OCI-LY1 (cell line): Measurements from ENCODE around the gene STAM.

Experiments used
- H2AFZ ChIP-seq: fragments of 200-600 bp; sonication (generic), shearing (Covaris generic); 2 replicates; pipeline ENCODE4 v1.6.0; 2014; ENCODE audit warnings: antibody characterized with exemption, mild to moderate bottlenecking, low read length
- H3F3A ChIP-seq: fragments of 200-600 bp; sonication (generic), shearing (Covaris generic); 2 replicates; pipeline ENCODE4 v1.6.0; 2014; ENCODE audit warnings: mild to moderate bottlenecking, antibody characterized with exemption, low read length, moderate library complexity; ENCODE audit not compliant: insufficient read depth
- H3K27ac ChIP-seq: fragments of 200-600 bp; sonication (generic); 2 replicates; pipeline ENCODE4 v1.5.1; 2014; ENCODE audit warnings: low read length, mixed run types, mild to moderate bottlenecking, low read depth; ENCODE audit not compliant: poor library complexity, severe bottlenecking
- H3K27me3 ChIP-seq: fragments of 200-600 bp; sonication (generic); 2 replicates; pipeline ENCODE4 v1.6.0; 2014; ENCODE audit warnings: antibody characterized with exemption, mild to moderate bottlenecking, low read length, moderate library complexity; ENCODE audit not compliant: insufficient read depth
- H3K36me3 ChIP-seq: fragments of 200-600 bp; sonication (generic); 2 replicates; pipeline ENCODE4 v1.6.1; 2014; ENCODE audit warnings: mild to moderate bottlenecking, antibody characterized with exemption, low read length, moderate library complexity, mixed read lengths; ENCODE audit not compliant: insufficient read depth
- H3K4me1 ChIP-seq: fragments of 200-600 bp; sonication (generic); 2 replicates; pipeline ENCODE4 v1.5.1; 2014; ENCODE audit warnings: mild to moderate bottlenecking, low read length, moderate library complexity; ENCODE audit not compliant: insufficient read depth, severe bottlenecking
- H3K4me2 ChIP-seq: fragments of 200-600 bp; sonication (generic), shearing (Covaris generic); 2 replicates; pipeline ENCODE4 v1.6.1; 2014; ENCODE audit warnings: low read length
- H3K4me3 ChIP-seq: fragments of 200-600 bp; sonication (generic); 2 replicates; pipeline ENCODE4 v1.5.1; 2014; ENCODE audit warnings: low read length, low read depth, mild to moderate bottlenecking, mixed read lengths; ENCODE audit not compliant: poor library complexity, severe bottlenecking
- H3K79me2 ChIP-seq: fragments of 200-600 bp; shearing (Covaris generic); 2 replicates; pipeline ENCODE4 v1.6.1; 2016; ENCODE audit warnings: mixed run types, low read length, mixed read lengths; ENCODE audit not compliant: insufficient read depth
- H3K9ac ChIP-seq: fragments of 200-600 bp; sonication (generic), shearing (Covaris generic); 2 replicates; pipeline ENCODE4 v1.6.1; 2014; ENCODE audit warnings: mild to moderate bottlenecking, low read length, mixed read lengths
- H3K9me2 ChIP-seq: fragments of 200-600 bp; sonication (generic), shearing (Covaris generic); 2 replicates; pipeline ENCODE4 v1.6.1; 2014; ENCODE audit warnings: low read depth, mild to moderate bottlenecking, low read length, mixed read lengths
- H3K9me3 ChIP-seq: fragments of 200-600 bp; shearing (Covaris generic); 2 replicates; pipeline ENCODE4 v1.6.1; 2014; ENCODE audit warnings: low read length, mixed read lengths
- H4K20me1 ChIP-seq: fragments of 200-600 bp; sonication (generic), shearing (Covaris generic); 2 replicates; pipeline ENCODE4 v1.6.0; 2016; ENCODE audit warnings: mild to moderate bottlenecking, low read length; ENCODE audit not compliant: insufficient read depth
- EZH2 ChIP-seq: fragments of 200-600 bp; sonication (generic), shearing (Covaris generic); IDR thresholded peaks from 2 replicates; pipeline ENCODE4 v1.8.0; 2017; ENCODE audit warnings: borderline replicate concordance, mixed run types, mild to moderate bottlenecking, antibody characterized with exemption, low read length, moderate library complexity, mixed read lengths
- TF ChIP-seq, protein P1 (sequence below): fragments of 200-600 bp; sonication (generic), shearing (Covaris generic); IDR thresholded peaks from 2 replicates; pipeline ENCODE4 v1.5.1; 2017; ENCODE audit warnings: mild to moderate bottlenecking, antibody characterized with exemption, low read length, moderate library complexity, mixed read lengths

Gene STAM

DNA sequence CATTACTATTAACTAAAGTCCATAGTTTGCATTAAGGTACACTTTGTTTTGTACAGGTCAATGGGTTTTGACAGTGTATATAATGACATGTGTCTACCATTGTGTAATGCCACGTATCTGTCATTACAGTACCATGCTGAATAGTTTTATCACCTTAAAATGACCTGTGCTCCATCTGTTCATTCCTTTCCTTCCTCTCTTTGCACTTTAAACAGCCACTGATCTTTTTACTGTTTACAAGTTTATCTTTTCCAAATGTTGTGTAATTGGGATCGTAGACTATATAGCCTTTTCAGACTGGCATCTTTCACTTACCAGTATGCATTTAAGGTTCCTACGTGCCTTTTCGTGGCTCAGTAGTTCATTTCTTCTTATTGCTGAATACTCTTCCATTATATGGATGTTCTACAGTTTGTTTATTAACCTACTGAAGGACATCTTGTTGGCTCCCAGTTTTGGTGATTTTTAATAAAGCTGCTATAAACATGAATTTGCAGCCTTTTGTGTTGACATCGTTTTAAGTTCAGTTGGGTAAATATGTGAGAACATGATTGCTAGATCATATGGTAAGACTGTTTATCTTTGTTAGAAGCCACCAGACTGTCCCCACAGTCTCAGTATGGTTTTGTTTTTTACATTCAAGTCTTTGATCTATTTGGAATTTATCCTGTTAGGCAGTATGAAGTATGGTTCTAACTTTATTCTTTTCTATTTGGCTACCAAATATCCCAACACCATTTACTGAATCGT lies 24.7 kb downstream of the STAM start:
- H3K27me3 ChIP-seq, result no peaks in the 10 kb centered on the region
- H3K79me2 ChIP-seq, result 0 out of 2 replicates have a peak, but pooled peaks cover 18% of the 10 kb centered on the region
- no peak overlapping the region for H3K27ac ChIP-seq
- no peak overlapping the region for H3K4me2 ChIP-seq
- no peak overlapping the region for H2AFZ ChIP-seq
- peaks cover 9% of the 10 kb centered on the region for H3K4me1 ChIP-seq
- no peak overlapping the region for H3K9ac ChIP-seq
- TF ChIP-seq, protein P1, sequence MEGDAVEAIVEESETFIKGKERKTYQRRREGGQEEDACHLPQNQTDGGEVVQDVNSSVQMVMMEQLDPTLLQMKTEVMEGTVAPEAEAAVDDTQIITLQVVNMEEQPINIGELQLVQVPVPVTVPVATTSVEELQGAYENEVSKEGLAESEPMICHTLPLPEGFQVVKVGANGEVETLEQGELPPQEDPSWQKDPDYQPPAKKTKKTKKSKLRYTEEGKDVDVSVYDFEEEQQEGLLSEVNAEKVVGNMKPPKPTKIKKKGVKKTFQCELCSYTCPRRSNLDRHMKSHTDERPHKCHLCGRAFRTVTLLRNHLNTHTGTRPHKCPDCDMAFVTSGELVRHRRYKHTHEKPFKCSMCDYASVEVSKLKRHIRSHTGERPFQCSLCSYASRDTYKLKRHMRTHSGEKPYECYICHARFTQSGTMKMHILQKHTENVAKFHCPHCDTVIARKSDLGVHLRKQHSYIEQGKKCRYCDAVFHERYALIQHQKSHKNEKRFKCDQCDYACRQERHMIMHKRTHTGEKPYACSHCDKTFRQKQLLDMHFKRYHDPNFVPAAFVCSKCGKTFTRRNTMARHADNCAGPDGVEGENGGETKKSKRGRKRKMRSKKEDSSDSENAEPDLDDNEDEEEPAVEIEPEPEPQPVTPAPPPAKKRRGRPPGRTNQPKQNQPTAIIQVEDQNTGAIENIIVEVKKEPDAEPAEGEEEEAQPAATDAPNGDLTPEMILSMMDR, result no peak
- TF ChIP-seq EZH2, result no peak
- H3K4me3 ChIP-seq, result no peak overlapping the region
- no peaks in the 10 kb centered on the region for H3K9me3 ChIP-seq
- H4K20me1 ChIP-seq, result no peaks in the 10 kb centered on the region
- H3F3A ChIP-seq, result no peaks in the 10 kb centered on the region
- no peaks in the 10 kb centered on the region for H3K36me3 ChIP-seq
- H3K9me2 ChIP-seq, result no peaks in the 10 kb centered on the region

DNA sequence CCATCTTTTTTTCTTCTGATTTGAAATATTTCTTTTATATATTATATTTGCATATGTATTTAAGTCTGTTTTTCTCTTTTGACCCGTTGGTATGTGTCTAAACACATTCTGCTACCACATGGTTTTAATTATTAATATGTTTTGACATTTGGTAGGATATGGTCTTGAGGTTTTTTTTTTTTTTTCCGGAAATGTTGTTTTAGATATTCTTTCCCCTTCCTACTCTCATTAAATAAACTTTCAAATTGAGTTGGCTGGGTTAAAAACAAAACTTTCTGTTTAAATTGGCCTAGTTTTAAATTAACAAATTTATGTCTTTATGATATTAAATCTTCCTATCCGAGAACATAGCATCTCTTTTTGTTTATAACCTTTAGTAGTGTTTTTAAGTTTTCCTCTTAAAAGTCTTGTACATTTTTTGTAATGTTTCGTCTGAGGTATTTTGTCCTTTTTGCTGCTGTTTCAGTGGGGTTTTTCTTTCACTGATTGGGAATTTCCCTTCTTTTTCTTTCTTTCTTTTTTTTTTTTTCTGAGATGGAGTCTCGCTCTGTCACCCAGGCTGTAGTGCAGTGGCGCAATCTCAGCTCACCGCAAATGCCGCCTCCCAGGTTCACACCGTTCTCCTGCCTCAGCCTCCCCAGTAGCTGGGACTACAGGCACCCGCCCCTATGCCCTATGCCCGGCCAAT lies 25.4 kb downstream of the STAM start:
- H3K36me3 ChIP-seq, result no peaks in the 10 kb centered on the region
- H3K27ac ChIP-seq, result no peak overlapping the region
- H3K4me3 ChIP-seq, result no peak overlapping the region
- H3K9me3 ChIP-seq, result no peaks in the 10 kb centered on the region
- H2AFZ ChIP-seq, result no peak overlapping the region
- H3F3A ChIP-seq, result no peaks in the 10 kb centered on the region
- H4K20me1 ChIP-seq, result no peaks in the 10 kb centered on the region
- TF ChIP-seq, protein P1, result no peak
- no peak for TF ChIP-seq EZH2
- H3K4me1 ChIP-seq, result peaks cover 9% of the 10 kb centered on the region
- H3K9me2 ChIP-seq, result no peaks in the 10 kb centered on the region
- no peaks in the 10 kb centered on the region for H3K27me3 ChIP-seq
- no peak overlapping the region for H3K9ac ChIP-seq
- H3K79me2 ChIP-seq, result 0 out of 2 replicates have a peak, but pooled peaks cover 18% of the 10 kb centered on the region
- no peak overlapping the region for H3K4me2 ChIP-seq

DNA sequence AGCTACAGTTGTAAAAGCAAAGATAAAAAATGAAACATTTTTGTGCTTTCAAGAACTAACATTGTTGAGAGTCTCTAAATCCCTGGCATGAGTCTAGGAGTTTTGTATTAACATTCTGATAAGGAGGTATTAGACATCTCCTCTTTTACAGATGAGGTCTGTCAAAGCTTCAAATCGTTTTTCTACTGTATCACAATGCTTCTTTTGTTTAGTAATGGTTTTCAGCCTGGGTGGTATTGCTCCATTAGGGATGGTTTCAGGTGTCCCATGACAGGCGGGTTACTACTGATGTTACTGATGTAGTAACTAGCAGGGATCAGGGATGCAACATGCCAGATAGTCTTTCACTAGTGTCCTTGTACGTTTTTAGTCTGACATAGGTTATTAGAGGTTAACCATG lies 27.4 kb downstream of the STAM start:
- Histone ChIP-seq H3K27ac (no peak overlapping the region), H3K4me1 (peaks cover 9% of the 10 kb centered on the region), H3K36me3 (no peaks in the 10 kb centered on the region), H3K79me2 (0 out of 2 replicates have a peak, but pooled peaks cover 18% of the 10 kb centered on the region), H2AFZ (no peak overlapping the region), H3K4me3 (no peak overlapping the region), H4K20me1 (no peaks in the 10 kb centered on the region), H3K27me3 (no peaks in the 10 kb centered on the region), H3K9me2 (no peaks in the 10 kb centered on the region), H3K9me3 (no peaks in the 10 kb centered on the region), H3K4me2 (no peak overlapping the region), H3F3A (no peaks in the 10 kb centered on the region), H3K9ac (no peak overlapping the region)
- TF ChIP-seq, protein P1, result no peak
- no peak for TF ChIP-seq EZH2
